Right lobe of liver (tissue), 6 donors: Measurements from ENCODE around the gene PPEF1. TPM values are rescaled to one million over a fixed set of nuclear protein-coding genes. Genes with fewer than 3 reads are reported as not detected.

ENCODE experiments used
- ATAC-seq, 4 donors: fragments of 200-7000 bp; cut with Tn5 transposase; one replicate each; pipeline ENCODE4 v1.9.1; 2020; ENCODE audit warnings: mild to moderate bottlenecking in 4 of 4, moderate library complexity in 4 of 4
- DNase-seq, 3 donors: peaks; one replicate each; pipeline ENCODE4 v3.0.0-alpha.2; 2020
- H3K27ac ChIP-seq, 3 donors: fragments of 200-600 bp; one replicate each; pipeline ENCODE4 v1.8.0; 2022
- H3K27me3 ChIP-seq, 2 donors: fragments of 200-600 bp; one replicate each; pipeline ENCODE4 v1.8.0; 2022
- H3K36me3 ChIP-seq, 4 donors: fragments of 200-600 bp; sonication (generic) in 1 of 4; one replicate each; pipeline versions ENCODE4 v1.5.1 to v1.8.0; 2017 to 2022; ENCODE audit warnings: control low read depth in 1 of 4
- H3K4me1 ChIP-seq, 4 donors: fragments of 200-600 bp; sonication (generic) in 1 of 4; one replicate each; pipeline versions ENCODE4 v1.5.1 to v1.8.0; 2017 to 2022; ENCODE audit warnings: control low read depth in 1 of 4
- H3K4me3 ChIP-seq, 3 donors: fragments of 200-600 bp; one replicate each; pipeline ENCODE4 v1.8.0; 2022
- H3K9me3 ChIP-seq, 4 donors: fragments of 200-600 bp; sonication (generic) in 1 of 4; one replicate each; pipeline versions ENCODE4 v1.5.1 to v1.8.0; 2017 to 2022; ENCODE audit warnings: control low read depth in 1 of 4
- POLR2A ChIP-seq: fragments of 450-650 bp; IDR thresholded peaks from one replicate; pipeline ENCODE4 v1.6.1; 2017; ENCODE audit warnings: antibody characterized with exemption, mild to moderate bottlenecking
- WGBS: methylation state at CpG from one replicate; pipeline ENCODE4 v1.1.6; 2018; ENCODE audit warnings: low coverage, low lambda C conversion rate; ENCODE audit not compliant: insufficient coverage; ENCODE audit errors: missing lambda C conversion rate; 5-methylcytosine and 5-hydroxymethylcytosine counted together
- intact Hi-C, 2 donors: fragments of 100-400 bp; cut with DNase I; formaldehyde crosslinking; loops; one replicate each; pipeline versions ENCODE4 v1.11.2 to v1.14.1; 2022
- long read RNA-seq: library from polyadenylated mRNA; unstranded; transcript quantifications from one replicate; pipeline ENCODE4 v2.0.0, GENCODE V29; 2019
- total RNA-seq, 6 experiments: library from RNA; depleted of rRNA in 2 of 6; stranded (reverse); fragments of >200 nt in 2 of 6; fragmentation: NEBNext Ultra II Directional in 3 of 6; extraction: Animal tissue kit (Norgen Biotek cat#: 25700) in 3 of 6; gene quantifications; one replicate each; pipeline versions ENCODE4 v1.1.0 to v1.2.4, GENCODE V29; 2016 to 2023
- TF ChIP-seq, protein P1 (sequence below), 4 donors: fragments of 200-600 bp in 3 of 4; fragments of 450-650 bp in 1 of 4; IDR thresholded peaks; one replicate each; pipeline versions ENCODE4 v1.5.1 to v1.8.0; 2016 to 2022; ENCODE audit warnings: antibody characterized with exemption in 4 of 4, mild to moderate bottlenecking in 2 of 4
- donor health status: DM: no; HTN: yes; CAD: no.
- donor health status: DM: no; HTN: no; CAD: no.
- donor health status: DM: no; HTN: no; CAD: no.
- donor health status: DM: no; HTN: yes; CAD: no.
- donor health status: DM: no; HTN: yes; CAD: no.

The PPEF1 gene, protein sequence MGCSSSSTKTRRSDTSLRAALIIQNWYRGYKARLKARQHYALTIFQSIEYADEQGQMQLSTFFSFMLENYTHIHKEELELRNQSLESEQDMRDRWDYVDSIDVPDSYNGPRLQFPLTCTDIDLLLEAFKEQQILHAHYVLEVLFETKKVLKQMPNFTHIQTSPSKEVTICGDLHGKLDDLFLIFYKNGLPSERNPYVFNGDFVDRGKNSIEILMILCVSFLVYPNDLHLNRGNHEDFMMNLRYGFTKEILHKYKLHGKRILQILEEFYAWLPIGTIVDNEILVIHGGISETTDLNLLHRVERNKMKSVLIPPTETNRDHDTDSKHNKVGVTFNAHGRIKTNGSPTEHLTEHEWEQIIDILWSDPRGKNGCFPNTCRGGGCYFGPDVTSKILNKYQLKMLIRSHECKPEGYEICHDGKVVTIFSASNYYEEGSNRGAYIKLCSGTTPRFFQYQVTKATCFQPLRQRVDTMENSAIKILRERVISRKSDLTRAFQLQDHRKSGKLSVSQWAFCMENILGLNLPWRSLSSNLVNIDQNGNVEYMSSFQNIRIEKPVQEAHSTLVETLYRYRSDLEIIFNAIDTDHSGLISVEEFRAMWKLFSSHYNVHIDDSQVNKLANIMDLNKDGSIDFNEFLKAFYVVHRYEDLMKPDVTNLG
- total RNA-seq = not detected
- long read RNA-seq = 0 reads

DNA sequence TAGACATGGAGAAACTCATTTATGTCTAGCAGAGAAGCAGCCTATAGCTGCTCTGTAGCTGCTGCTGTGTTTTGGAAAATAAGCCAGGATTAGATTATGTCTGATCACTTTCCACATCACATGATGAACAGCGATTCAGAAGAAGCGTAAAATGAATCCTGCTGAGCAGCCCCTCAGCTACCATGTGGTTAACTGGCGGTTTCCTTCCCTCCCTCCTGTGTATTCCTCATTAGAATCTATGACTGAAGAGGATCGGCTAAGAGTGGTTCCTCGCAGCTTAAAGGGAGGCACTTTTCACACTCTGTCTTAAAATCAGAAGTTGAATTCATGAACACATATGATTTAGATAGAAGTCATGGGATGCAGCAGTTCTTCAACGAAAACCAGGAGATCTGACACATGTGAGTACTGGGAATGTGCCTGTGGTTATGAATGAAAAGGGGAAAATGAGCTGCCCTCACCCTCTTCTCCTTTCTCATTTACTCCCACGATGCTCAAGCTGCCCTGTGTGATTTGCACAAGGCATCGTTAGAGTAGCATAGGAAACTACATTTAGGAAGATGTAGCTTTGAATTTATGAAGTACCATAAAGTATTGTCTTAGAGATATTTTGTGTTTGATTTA, at the start of gene PPEF1:
TSS of gene PPEF1 (plus strand) at position 220 of the 624 bp plus-strand sequence. CDS start at position 356, 136 bp downstream.
- no peaks in the 10 kb centered on the region for H3K4me1 ChIP-seq
- no peak for TF ChIP-seq POLR2A
- TF ChIP-seq, protein P1, sequence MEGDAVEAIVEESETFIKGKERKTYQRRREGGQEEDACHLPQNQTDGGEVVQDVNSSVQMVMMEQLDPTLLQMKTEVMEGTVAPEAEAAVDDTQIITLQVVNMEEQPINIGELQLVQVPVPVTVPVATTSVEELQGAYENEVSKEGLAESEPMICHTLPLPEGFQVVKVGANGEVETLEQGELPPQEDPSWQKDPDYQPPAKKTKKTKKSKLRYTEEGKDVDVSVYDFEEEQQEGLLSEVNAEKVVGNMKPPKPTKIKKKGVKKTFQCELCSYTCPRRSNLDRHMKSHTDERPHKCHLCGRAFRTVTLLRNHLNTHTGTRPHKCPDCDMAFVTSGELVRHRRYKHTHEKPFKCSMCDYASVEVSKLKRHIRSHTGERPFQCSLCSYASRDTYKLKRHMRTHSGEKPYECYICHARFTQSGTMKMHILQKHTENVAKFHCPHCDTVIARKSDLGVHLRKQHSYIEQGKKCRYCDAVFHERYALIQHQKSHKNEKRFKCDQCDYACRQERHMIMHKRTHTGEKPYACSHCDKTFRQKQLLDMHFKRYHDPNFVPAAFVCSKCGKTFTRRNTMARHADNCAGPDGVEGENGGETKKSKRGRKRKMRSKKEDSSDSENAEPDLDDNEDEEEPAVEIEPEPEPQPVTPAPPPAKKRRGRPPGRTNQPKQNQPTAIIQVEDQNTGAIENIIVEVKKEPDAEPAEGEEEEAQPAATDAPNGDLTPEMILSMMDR (IDR thresholded peaks at IDR 0.05) = no peak
- DNase-seq = no peak
- no peak for ATAC-seq
- H3K27ac ChIP-seq = no peak within 1 kb of the TSS
- H3K4me3 ChIP-seq = no peak within 1 kb of the TSS
- WGBS = 52% methylated on average over 8 of the region's 8 CpGs
- intact Hi-C loops = no loop called here
- no peaks in the 10 kb centered on the region for H3K27me3 ChIP-seq
- no peaks in the 10 kb centered on the region for H3K9me3 ChIP-seq
- H3K36me3 ChIP-seq = no peaks in the 10 kb centered on the region

DNA sequence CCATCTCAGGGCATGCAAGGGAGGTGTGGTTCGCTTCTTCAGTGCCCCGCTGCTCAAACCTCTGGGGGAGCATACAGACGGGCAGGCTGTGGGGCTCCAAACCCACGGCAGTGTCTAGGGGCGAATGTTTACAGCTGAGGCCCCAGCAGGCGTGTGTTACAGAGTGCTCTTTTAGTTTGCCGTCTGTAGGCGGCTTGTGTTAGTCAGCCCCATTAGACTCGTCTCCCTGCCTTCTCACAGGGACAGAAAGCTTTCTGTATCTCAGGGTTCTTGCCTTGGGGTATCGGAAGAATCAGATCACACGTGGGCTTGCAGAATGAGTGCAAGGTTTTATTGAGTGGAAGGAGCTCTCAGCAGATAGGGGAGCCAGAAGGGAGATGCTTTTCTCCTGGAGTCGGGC, 46.2 kb upstream of the PPEF1 start:
- Histone ChIP-seq H3K36me3 (no peaks in the 10 kb centered on the region), H3K4me1 (no peaks in the 10 kb centered on the region), H3K27ac (no peak overlapping the region), H3K9me3 (no peaks in the 10 kb centered on the region), H3K4me3 (no peak overlapping the region), H3K27me3 (no peaks in the 10 kb centered on the region)
- intact Hi-C loops = no loop called here
- TF ChIP-seq, protein P1 (IDR thresholded peaks at IDR 0.05) = no peak
- no peak for TF ChIP-seq POLR2A
- DNase-seq (no peak), ATAC-seq (no peak)
- 80% methylated on average over 2 of the region's 12 CpGs for WGBS

DNA sequence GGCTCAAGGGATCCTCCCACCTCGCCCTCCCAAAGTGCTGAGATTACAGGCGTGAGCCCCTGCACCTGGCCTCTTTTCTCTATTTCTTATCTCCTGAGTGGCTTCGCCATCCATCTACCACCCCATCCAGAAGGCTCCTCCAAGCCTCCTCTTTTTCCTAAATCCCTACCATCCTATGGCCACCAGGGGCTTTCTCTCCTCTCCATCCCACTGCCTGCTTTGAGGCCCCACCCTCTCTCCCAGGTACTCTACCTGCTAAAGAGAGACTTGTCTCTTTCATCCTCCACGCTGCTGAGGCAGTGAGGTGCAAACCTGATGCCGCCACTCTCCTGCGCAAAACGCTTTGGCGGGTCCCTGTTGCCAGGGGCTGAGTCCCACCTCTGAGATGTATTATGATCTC, 42.5 kb upstream of the PPEF1 start:
- TF ChIP-seq, protein P1 (IDR thresholded peaks at IDR 0.05) = no peak
- DNase-seq (no peak), ATAC-seq (no peak)
- intact Hi-C loops = no loop called here
- Histone ChIP-seq H3K36me3 (no peaks in the 10 kb centered on the region), H3K27me3 (no peaks in the 10 kb centered on the region), H3K9me3 (no peaks in the 10 kb centered on the region), H3K4me3 (no peak overlapping the region), H3K4me1 (no peaks in the 10 kb centered on the region), H3K27ac (no peak overlapping the region)
- WGBS = 59% methylated on average over 7 of the region's 8 CpGs

DNA sequence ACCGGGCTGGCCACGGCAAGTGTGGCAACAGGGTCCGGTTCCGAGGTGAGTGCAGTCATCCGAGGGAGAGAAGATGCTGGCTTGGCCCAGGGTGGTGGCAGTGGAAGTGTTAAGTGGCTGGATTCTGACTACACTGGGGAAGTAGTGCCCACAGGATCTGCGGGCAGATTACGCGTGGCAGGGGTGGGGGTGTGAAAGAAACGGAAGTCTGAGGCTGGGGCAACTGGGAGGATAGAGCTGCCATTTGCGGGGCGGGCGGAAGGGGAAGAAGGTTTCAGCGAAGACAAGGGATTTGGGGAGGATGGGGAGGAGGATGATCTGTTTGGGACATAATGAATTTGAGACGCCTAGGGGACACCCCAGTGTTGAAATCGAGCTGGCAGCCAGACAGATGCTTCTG, 40.8 kb upstream of the PPEF1 start:
- WGBS = 87% methylated on average over 10 of the region's 15 CpGs
- DNase-seq = no peak
- no peak for TF ChIP-seq POLR2A
- TF ChIP-seq, protein P1 (IDR thresholded peaks at IDR 0.05) = no peak
- Histone ChIP-seq H3K9me3 (no peaks in the 10 kb centered on the region), H3K4me3 (no peak overlapping the region), H3K36me3 (no peaks in the 10 kb centered on the region), H3K4me1 (no peaks in the 10 kb centered on the region), H3K27me3 (no peaks in the 10 kb centered on the region), H3K27ac (no peak overlapping the region)
- intact Hi-C loops = no loop called here
- no peak for ATAC-seq
